ENCODE data around the gene HSFX2. TPM values are rescaled to one million over a fixed set of nuclear protein-coding genes. Genes with fewer than 3 reads are reported as not detected.
"Not testable (repeated sequence)": the region's sequence is repeated elsewhere in the genome, so short reads cannot be mapped to it uniquely, and the experiment has no call there.

The HSFX2 gene
- total RNA-seq, 1 experiment from 2014 or later: 2.1 TPM

DNA sequence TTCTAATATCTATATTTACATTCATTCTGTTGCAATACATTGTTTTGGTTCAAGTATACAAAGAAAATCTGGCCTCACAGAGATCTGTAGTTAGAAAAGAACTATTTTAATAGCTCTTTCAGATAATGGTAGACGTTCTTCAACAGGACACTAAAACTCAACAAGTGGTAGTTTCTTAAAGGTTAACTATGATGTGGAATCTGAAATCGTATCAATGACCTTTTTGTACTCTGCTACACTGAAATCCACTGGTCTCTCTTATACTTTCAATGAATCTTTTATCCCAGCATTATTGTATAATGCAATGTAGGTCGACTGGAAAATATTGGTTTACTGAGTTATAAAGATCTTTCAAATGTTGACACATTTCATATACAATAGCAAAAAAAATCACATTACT, 23.8 kb upstream of the HSFX2 start:
- Mint-ChIP-seq H3K27me3 (ENCODE audit: unreplicated experiment) (no peaks in the 10 kb centered on the region), H3K4me3 (ENCODE audit: low read depth, unreplicated experiment) (no peak overlapping the region), H3K27ac (ENCODE audit: unreplicated experiment) (no peak overlapping the region), H3K9me3 (ENCODE audit: low read depth, unreplicated experiment) (no peaks in the 10 kb centered on the region), H3K36me3 (ENCODE audit: insufficient read depth, unreplicated experiment) (no peaks in the 10 kb centered on the region), H3K4me1 (ENCODE audit: low read depth, unreplicated experiment) (no peaks in the 10 kb centered on the region)
- TF ChIP-seq CTCF (IDR thresholded peaks at IDR 0.05; ENCODE audit: unreplicated experiment): no peak
- no peak for DNase-seq
- CTCF ChIA-PET: no interaction called here
- BruUV-seq (replicated peaks): no TSS peak
- intact Hi-C loops (cut with micrococcal nuclease; ENCODE audit: unreplicated experiment): no loop called here

DNA sequence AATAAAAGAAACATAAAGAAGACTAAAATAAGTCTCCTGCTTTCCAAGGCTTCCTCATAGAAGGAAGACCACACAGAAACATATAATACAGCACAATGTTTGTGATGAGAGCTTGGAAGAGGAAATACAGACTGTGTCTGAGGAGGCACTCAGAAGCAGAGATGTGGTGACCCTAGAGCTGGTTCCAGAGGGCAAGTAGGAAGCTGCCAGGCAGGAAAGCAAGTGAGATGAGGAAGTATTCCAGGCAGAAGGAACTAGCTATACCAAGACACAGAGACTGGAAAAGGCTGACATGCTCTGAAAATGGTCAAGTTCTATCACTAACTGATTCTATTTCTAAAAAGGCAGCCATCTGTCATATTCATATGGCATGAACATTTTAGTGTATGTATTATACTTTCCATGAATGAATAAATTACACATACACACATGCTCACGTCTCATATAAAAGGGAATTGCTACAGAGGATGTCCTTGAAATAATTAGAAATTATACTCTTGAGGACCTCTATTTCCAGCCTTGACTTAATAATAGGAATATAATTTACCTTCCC, 16.6 kb upstream of the HSFX2 start:
- no peak overlapping the region for H3K27ac Mint-ChIP-seq (ENCODE audit: unreplicated experiment)
- CTCF ChIA-PET: no interaction called here
- BruUV-seq (replicated peaks): no TSS peak
- intact Hi-C loops (cut with micrococcal nuclease; ENCODE audit: unreplicated experiment): no loop called here
- peaks cover 12% of the 10 kb centered on the region for H3K4me1 Mint-ChIP-seq (ENCODE audit: low read depth, unreplicated experiment)
- no peaks in the 10 kb centered on the region for H3K9me3 Mint-ChIP-seq (ENCODE audit: low read depth, unreplicated experiment)
- no peak overlapping the region for H3K4me3 Mint-ChIP-seq (ENCODE audit: low read depth, unreplicated experiment)
- no peaks in the 10 kb centered on the region for H3K36me3 Mint-ChIP-seq (ENCODE audit: insufficient read depth, unreplicated experiment)
- no peak for DNase-seq
- H3K27me3 Mint-ChIP-seq (ENCODE audit: unreplicated experiment): no peaks in the 10 kb centered on the region
- TF ChIP-seq CTCF (IDR thresholded peaks at IDR 0.05; ENCODE audit: unreplicated experiment): no peak

GRCh38 chrX:149610511-149610910, 15.4 kb upstream of the HSFX2 start:
- CTCF ChIA-PET: no interaction called here

DNA sequence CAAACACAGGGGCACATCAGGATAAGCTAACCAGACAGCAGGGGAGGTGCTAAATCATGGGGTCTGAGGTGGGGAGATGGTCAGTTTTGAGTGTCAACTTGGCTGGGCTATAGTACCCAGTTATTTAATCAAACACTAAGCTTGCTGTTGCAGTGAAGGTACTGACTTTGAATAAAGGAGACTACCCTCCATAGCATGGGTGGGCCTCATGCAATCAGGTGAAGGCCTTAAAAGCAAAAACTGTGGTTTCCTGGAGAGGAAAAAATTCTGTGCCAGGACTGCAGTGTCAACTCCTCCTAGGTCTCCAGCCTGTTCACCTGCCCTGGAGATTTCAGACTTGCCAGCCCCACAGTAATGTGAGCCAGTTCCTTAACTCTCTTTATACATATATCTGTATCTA, 12.6 kb upstream of the HSFX2 start:
- H3K36me3 Mint-ChIP-seq (ENCODE audit: insufficient read depth, unreplicated experiment): peaks cover 9% of the 10 kb centered on the region
- BruUV-seq (replicated peaks): no TSS peak
- CTCF ChIA-PET: no interaction called here
- no peaks in the 10 kb centered on the region for H3K27me3 Mint-ChIP-seq (ENCODE audit: unreplicated experiment)
- intact Hi-C loops (cut with micrococcal nuclease; ENCODE audit: unreplicated experiment): no loop called here
- H3K4me3 Mint-ChIP-seq (ENCODE audit: low read depth, unreplicated experiment): no peak overlapping the region
- H3K27ac Mint-ChIP-seq (ENCODE audit: unreplicated experiment): no peak overlapping the region
- no peak for TF ChIP-seq CTCF (IDR thresholded peaks at IDR 0.05; ENCODE audit: unreplicated experiment)
- DNase-seq: no peak
- H3K4me1 Mint-ChIP-seq (ENCODE audit: low read depth, unreplicated experiment): peaks cover 12% of the 10 kb centered on the region
- H3K9me3 Mint-ChIP-seq (ENCODE audit: low read depth, unreplicated experiment): no peaks in the 10 kb centered on the region

More at GRCh38 chrX:149610511-149610910, 15.4 kb upstream of the HSFX2 start:
- no peaks in the 10 kb centered on the region for H3K9me3 Mint-ChIP-seq (ENCODE audit: low read depth, unreplicated experiment)
- TF ChIP-seq CTCF (IDR thresholded peaks at IDR 0.05; ENCODE audit: unreplicated experiment): no peak
- H3K36me3 Mint-ChIP-seq (ENCODE audit: insufficient read depth, unreplicated experiment): peaks cover 3% of the 10 kb centered on the region
- intact Hi-C loops (cut with micrococcal nuclease; ENCODE audit: unreplicated experiment): no loop called here
- peaks cover 12% of the 10 kb centered on the region for H3K4me1 Mint-ChIP-seq (ENCODE audit: low read depth, unreplicated experiment)
- no peak overlapping the region for H3K27ac Mint-ChIP-seq (ENCODE audit: unreplicated experiment)
- DNase-seq: no peak
- H3K4me3 Mint-ChIP-seq (ENCODE audit: low read depth, unreplicated experiment): no peak overlapping the region
- BruUV-seq (replicated peaks): no TSS peak
- H3K27me3 Mint-ChIP-seq (ENCODE audit: unreplicated experiment): no peaks in the 10 kb centered on the region

- H3K27ac Mint-ChIP-seq (ENCODE audit: unreplicated experiment); intact Hi-C loops (cut with micrococcal nuclease; ENCODE audit: unreplicated experiment); BruUV-seq (replicated peaks); DNase-seq; H3K9me3 Mint-ChIP-seq (ENCODE audit: low read depth, unreplicated experiment); H3K4me1 Mint-ChIP-seq (ENCODE audit: low read depth, unreplicated experiment); H3K27me3 Mint-ChIP-seq (ENCODE audit: unreplicated experiment); H3K36me3 Mint-ChIP-seq (ENCODE audit: insufficient read depth, unreplicated experiment); H3K4me3 Mint-ChIP-seq (ENCODE audit: low read depth, unreplicated experiment); CTCF ChIA-PET: not testable (repeated sequence)
Measured at GRCh38 chrX:149605248-149605885, 10.3 kb upstream of the HSFX2 start.

- CTCF ChIA-PET; H3K27me3 Mint-ChIP-seq (ENCODE audit: unreplicated experiment); H3K27ac Mint-ChIP-seq (ENCODE audit: unreplicated experiment); BruUV-seq (replicated peaks); intact Hi-C loops (cut with micrococcal nuclease; ENCODE audit: unreplicated experiment); H3K4me1 Mint-ChIP-seq (ENCODE audit: low read depth, unreplicated experiment); H3K36me3 Mint-ChIP-seq (ENCODE audit: insufficient read depth, unreplicated experiment); DNase-seq; H3K9me3 Mint-ChIP-seq (ENCODE audit: low read depth, unreplicated experiment); H3K4me3 Mint-ChIP-seq (ENCODE audit: low read depth, unreplicated experiment): not testable (repeated sequence)
Measured at GRCh38 chrX:149598603-149599002, 3.5 kb upstream of the HSFX2 start.

- H3K9me3 Mint-ChIP-seq (ENCODE audit: low read depth, unreplicated experiment); DNase-seq; H3K27me3 Mint-ChIP-seq (ENCODE audit: unreplicated experiment); CTCF ChIA-PET; BruUV-seq (replicated peaks); H3K4me3 Mint-ChIP-seq (ENCODE audit: low read depth, unreplicated experiment); H3K27ac Mint-ChIP-seq (ENCODE audit: unreplicated experiment); H3K4me1 Mint-ChIP-seq (ENCODE audit: low read depth, unreplicated experiment); H3K36me3 Mint-ChIP-seq (ENCODE audit: insufficient read depth, unreplicated experiment); intact Hi-C loops (cut with micrococcal nuclease; ENCODE audit: unreplicated experiment): not testable (repeated sequence)
Measured at GRCh38 chrX:149595943-149596342, 829 bp upstream of the HSFX2 start.

All from Calu3 (cell line).